CD8-positive, alpha-beta memory T cell (primary cell): Measurements from ENCODE around the gene SLC35E4. TPM values are rescaled to one million over a fixed set of nuclear protein-coding genes. Genes with fewer than 3 reads are reported as not detected.
"Not testable (repeated sequence)": the region's sequence is repeated elsewhere in the genome, so short reads cannot be mapped to it uniquely, and the experiment has no call there.

ENCODE experiments used
- CTCF ChIA-PET: fragments of 350-600 bp; sonication (Branson Sonifier 250); formaldehyde crosslinking; loops from one replicate; lab custom pipeline; 2021; ENCODE audit warnings: antibody characterized with exemption; lab: Charles Lee
- POLR2A ChIA-PET: fragments of 350-600 bp; sonication (Branson Sonifier 250); formaldehyde crosslinking; loops from one replicate; lab custom pipeline; 2021; ENCODE audit warnings: antibody characterized with exemption; lab: Charles Lee
- DNase-seq, 5 donors: peaks; one replicate each; pipeline versions ENCODE4 v3.0.0 to v3.0.0-alpha.2; 2020 to 2022; ENCODE audit warnings: mixed read lengths in 1 of 5
- H3K27ac ChIP-seq: one replicate; pipeline ENCODE4 v1.7.0; 2013; ENCODE audit warnings: low read depth, mild to moderate bottlenecking, low read length, moderate library complexity
- H3K27me3 ChIP-seq: 2 replicates; pipeline ENCODE4 v1.7.0; 2013; ENCODE audit warnings: low read length, mild to moderate bottlenecking; ENCODE audit not compliant: insufficient read depth, poor library complexity, severe bottlenecking
- H3K36me3 ChIP-seq: 2 replicates; pipeline ENCODE4 v1.7.0; 2013; ENCODE audit warnings: mild to moderate bottlenecking, low read length, moderate library complexity; ENCODE audit not compliant: insufficient read depth
- H3K4me1 ChIP-seq: 2 replicates; pipeline ENCODE4 v1.7.0; 2013; ENCODE audit warnings: mild to moderate bottlenecking, low read length, moderate library complexity; ENCODE audit not compliant: insufficient read depth
- H3K4me3 ChIP-seq: 2 replicates; pipeline ENCODE4 v1.7.0; 2013; ENCODE audit warnings: mild to moderate bottlenecking, low read length
- H3K9me3 ChIP-seq: 2 replicates; pipeline ENCODE4 v1.7.0; 2013; ENCODE audit warnings: mild to moderate bottlenecking, low read length
- H3K27ac Mint-ChIP-seq, 8 donors: one replicate each; pipeline ENCODE4 v1.8.0; 2020 to 2021; ENCODE audit warnings: mixed read lengths in 8 of 8, mild to moderate bottlenecking in 6 of 8, inconsistent platforms in 3 of 8, moderate library complexity in 3 of 8
- H3K27me3 Mint-ChIP-seq, 2 donors: one replicate each; pipeline ENCODE4 v1.8.0; 2020 to 2021; ENCODE audit warnings: mixed read lengths in 2 of 2, mild to moderate bottlenecking in 1 of 2, moderate library complexity in 1 of 2
- H3K36me3 Mint-ChIP-seq, 3 donors: one replicate each; pipeline ENCODE4 v1.8.0; 2020 to 2021; ENCODE audit warnings: mixed read lengths in 3 of 3, inconsistent platforms in 1 of 3, mild to moderate bottlenecking in 1 of 3
- H3K4me1 Mint-ChIP-seq, 3 donors: one replicate each; pipeline ENCODE4 v1.8.0; 2020 to 2021; ENCODE audit warnings: mixed read lengths in 3 of 3, inconsistent platforms in 1 of 3, mild to moderate bottlenecking in 1 of 3
- H3K4me3 Mint-ChIP-seq, 7 donors: one replicate each; pipeline ENCODE4 v1.8.0; 2020 to 2021; ENCODE audit warnings: mixed read lengths in 7 of 7, mild to moderate bottlenecking in 6 of 7, moderate library complexity in 4 of 7, inconsistent platforms in 2 of 7
- H3K9me3 Mint-ChIP-seq, 5 donors: one replicate each; pipeline ENCODE4 v1.8.0; 2020 to 2022; ENCODE audit warnings: mixed read lengths in 5 of 5, mild to moderate bottlenecking in 3 of 5, moderate library complexity in 2 of 5, inconsistent platforms in 1 of 5
- polyA plus RNA-seq: library from polyadenylated mRNA; unstranded; fragments of 300-500 nt; fragmentation: Illumina TruSeq; gene quantifications from one replicate; pipeline ENCODE4 v1.2.3, GENCODE V29; 2021
- total RNA-seq, 2 experiments: library from RNA; stranded (reverse); gene quantifications; one replicate each; pipeline ENCODE4 v1.2.3, GENCODE V29; 2021

The SLC35E4 gene
- total and polyA plus RNA-seq, 3 experiments from 2014 or later, result 3.3 to 8.4 (median 7.1) TPM

- Histone ChIP-seq H3K27me3 (no peaks in the 10 kb centered on the region), H3K9me3 (no peaks in the 10 kb centered on the region), H3K4me1 (no peaks in the 10 kb centered on the region), H3K27ac (no peak overlapping the region), H3K4me3 (no peak overlapping the region), H3K36me3 (no peaks in the 10 kb centered on the region)
- no peak for DNase-seq
- H3K4me1 Mint-ChIP-seq, result no peaks in the 10 kb centered on the region
- H3K27me3 Mint-ChIP-seq, result peaks cover 17 to 21% of the 10 kb centered on the region in 2 donors
- CTCF ChIA-PET, result no interaction called here
- H3K4me3 Mint-ChIP-seq, result no peak overlapping the region
- no peaks in the 10 kb centered on the region for H3K36me3 Mint-ChIP-seq
- H3K9me3 Mint-ChIP-seq, result no peaks in the 10 kb centered on the region
- POLR2A ChIA-PET, result no interaction called here
- H3K27ac Mint-ChIP-seq, result no peak overlapping the region
These were observed 21.3 kb upstream of the SLC35E4 start for GRCh38 chr22:30614268-30614667.

- H3K36me3 Mint-ChIP-seq, result no peaks in the 10 kb centered on the region
- no peak overlapping the region for H3K27ac Mint-ChIP-seq
- no peak for DNase-seq
- no peak overlapping the region for H3K4me3 Mint-ChIP-seq
- Histone ChIP-seq H3K36me3 (no peaks in the 10 kb centered on the region), H3K4me1 (no peaks in the 10 kb centered on the region), H3K9me3 (no peaks in the 10 kb centered on the region), H3K27ac (no peak overlapping the region), H3K27me3 (no peaks in the 10 kb centered on the region), H3K4me3 (no peak overlapping the region)
- peaks cover 11 to 18% of the 10 kb centered on the region in 2 donors for H3K27me3 Mint-ChIP-seq
- CTCF ChIA-PET, result no interaction called here
- no peaks in the 10 kb centered on the region for H3K9me3 Mint-ChIP-seq
- H3K4me1 Mint-ChIP-seq, result no peaks in the 10 kb centered on the region
- POLR2A ChIA-PET, result no interaction called here
These were observed 20.7 kb upstream of the SLC35E4 start for GRCh38 chr22:30614879-30615278.

- Histone ChIP-seq H3K27ac (no peak overlapping the region), H3K4me1 (no peaks in the 10 kb centered on the region), H3K27me3 (no peaks in the 10 kb centered on the region), H3K4me3 (no peak overlapping the region), H3K9me3 (no peaks in the 10 kb centered on the region), H3K36me3 (no peaks in the 10 kb centered on the region)
- CTCF ChIA-PET, result interaction anchor here (1.2 kb wide), 1 partner anchor 8 kb away, joined by 3 read pairs; no protein-coding TSS in a partner anchor
- no peak overlapping the region for H3K27ac Mint-ChIP-seq
- POLR2A ChIA-PET, result no interaction called here
- no peaks in the 10 kb centered on the region for H3K9me3 Mint-ChIP-seq
- no peaks in the 10 kb centered on the region for H3K4me1 Mint-ChIP-seq
- no peak for DNase-seq
- no peak overlapping the region for H3K4me3 Mint-ChIP-seq
- peaks cover 11 to 18% of the 10 kb centered on the region in 2 donors for H3K27me3 Mint-ChIP-seq
- H3K36me3 Mint-ChIP-seq, result no peaks in the 10 kb centered on the region
These were observed 20.0 kb upstream of the SLC35E4 start for GRCh38 chr22:30615543-30615954.

GRCh38 chr22:30617819-30618218 is 17.8 kb upstream of the SLC35E4 start:
- no peak overlapping the region for H3K27ac Mint-ChIP-seq
- Histone ChIP-seq H3K4me3 (no peak overlapping the region), H3K9me3 (no peaks in the 10 kb centered on the region), H3K36me3 (no peaks in the 10 kb centered on the region), H3K27ac (no peak overlapping the region), H3K27me3 (no peaks in the 10 kb centered on the region), H3K4me1 (no peaks in the 10 kb centered on the region)
- H3K4me3 Mint-ChIP-seq, result no peak overlapping the region
- no peaks in the 10 kb centered on the region for H3K4me1 Mint-ChIP-seq
- DNase-seq, result no peak
- no peaks in the 10 kb centered on the region for H3K36me3 Mint-ChIP-seq
- no peaks in the 10 kb centered on the region for H3K9me3 Mint-ChIP-seq
- POLR2A ChIA-PET, result no interaction called here
- CTCF ChIA-PET, result no interaction called here
- peaks cover 6 to 13% of the 10 kb centered on the region in 2 donors for H3K27me3 Mint-ChIP-seq

GRCh38 chr22:30619909-30620308 is 15.7 kb upstream of the SLC35E4 start:
- H3K27me3 ChIP-seq, DNase-seq, POLR2A ChIA-PET, H3K4me3 ChIP-seq, H3K4me1 ChIP-seq, H3K36me3 Mint-ChIP-seq, H3K4me1 Mint-ChIP-seq, H3K9me3 ChIP-seq, H3K27ac ChIP-seq, H3K36me3 ChIP-seq, H3K27ac Mint-ChIP-seq, H3K27me3 Mint-ChIP-seq, H3K9me3 Mint-ChIP-seq, H3K4me3 Mint-ChIP-seq: not testable (repeated sequence)
- CTCF ChIA-PET, result interaction anchor here (0.8 to 1.4 kb wide), 2 partner anchors 10 to 15 kb away, joined by 3 to 5 read pairs; partner anchors contain the start of gene SLC35E4

- Mint-ChIP-seq H3K27ac (no peak overlapping the region), H3K4me3 (no peak overlapping the region), H3K4me1 (no peaks in the 10 kb centered on the region), H3K27me3 (peaks cover 0 to 4% of the 10 kb centered on the region in 2 donors), H3K36me3 (no peaks in the 10 kb centered on the region), H3K9me3 (no peaks in the 10 kb centered on the region)
- Histone ChIP-seq H3K27me3 (no peaks in the 10 kb centered on the region), H3K4me3 (no peak overlapping the region), H3K27ac (no peak overlapping the region), H3K36me3 (no peaks in the 10 kb centered on the region), H3K9me3 (no peaks in the 10 kb centered on the region), H3K4me1 (no peaks in the 10 kb centered on the region)
- ChIA-PET POLR2A (no interaction called here), CTCF (interaction anchor here (0.7 to 1.2 kb wide), 2 partner anchors 8 to 129 kb away, joined by 3 to 4 read pairs; no protein-coding TSS in a partner anchor)
- peak in 1 of 5 donors; percentile 37 for DNase-seq
These were observed 9.2 kb upstream of the SLC35E4 start for GRCh38 chr22:30626413-30626812.

GRCh38 chr22:30627471-30627870 is 8.1 kb upstream of the SLC35E4 start:
- CTCF ChIA-PET, result no interaction called here
- peaks cover 0 to 4% of the 10 kb centered on the region in 2 donors for H3K27me3 Mint-ChIP-seq

GRCh38 chr22:30628491-30628890 is 7.1 kb upstream of the SLC35E4 start:
- no peaks in the 10 kb centered on the region for H3K9me3 ChIP-seq
- no peaks in the 10 kb centered on the region for H3K9me3 Mint-ChIP-seq
- H3K36me3 Mint-ChIP-seq, result no peaks in the 10 kb centered on the region
- H3K27ac Mint-ChIP-seq, result no peak overlapping the region
- DNase-seq, result no peak
- H3K4me1 ChIP-seq, result no peaks in the 10 kb centered on the region
- CTCF ChIA-PET, result no interaction called here
- no peak overlapping the region for H3K4me3 Mint-ChIP-seq
- H3K27me3 ChIP-seq, result no peaks in the 10 kb centered on the region
- H3K4me3 ChIP-seq, result no peak overlapping the region
- H3K4me1 Mint-ChIP-seq, result no peaks in the 10 kb centered on the region
- no peak overlapping the region for H3K27ac ChIP-seq
- POLR2A ChIA-PET, result no interaction called here
- no peaks in the 10 kb centered on the region for H3K36me3 ChIP-seq
- H3K27me3 Mint-ChIP-seq, result peaks cover 0 to 4% of the 10 kb centered on the region in 2 donors

More at GRCh38 chr22:30627471-30627870, 8.1 kb upstream of the SLC35E4 start:
- H3K27me3 ChIP-seq, result no peaks in the 10 kb centered on the region
- H3K27ac Mint-ChIP-seq, result no peak overlapping the region
- H3K9me3 Mint-ChIP-seq, result no peaks in the 10 kb centered on the region
- DNase-seq, result no peak
- no peaks in the 10 kb centered on the region for H3K36me3 Mint-ChIP-seq
- POLR2A ChIA-PET, result no interaction called here
- no peak overlapping the region for H3K27ac ChIP-seq
- no peaks in the 10 kb centered on the region for H3K36me3 ChIP-seq
- H3K4me3 ChIP-seq, result no peak overlapping the region
- no peaks in the 10 kb centered on the region for H3K4me1 ChIP-seq
- no peaks in the 10 kb centered on the region for H3K4me1 Mint-ChIP-seq
- no peaks in the 10 kb centered on the region for H3K9me3 ChIP-seq
- H3K4me3 Mint-ChIP-seq, result no peak overlapping the region
